ENCODE data around the gene PAPPA2. TPM values are rescaled to one million over a fixed set of nuclear protein-coding genes. Genes with fewer than 3 reads are reported as not detected.
"Not testable (repeated sequence)": the region's sequence is repeated elsewhere in the genome, so short reads cannot be mapped to it uniquely, and the experiment has no call there.

PAPPA2 gene
- polyA plus RNA-seq, 1 donor = 88.4 TPM

DNA sequence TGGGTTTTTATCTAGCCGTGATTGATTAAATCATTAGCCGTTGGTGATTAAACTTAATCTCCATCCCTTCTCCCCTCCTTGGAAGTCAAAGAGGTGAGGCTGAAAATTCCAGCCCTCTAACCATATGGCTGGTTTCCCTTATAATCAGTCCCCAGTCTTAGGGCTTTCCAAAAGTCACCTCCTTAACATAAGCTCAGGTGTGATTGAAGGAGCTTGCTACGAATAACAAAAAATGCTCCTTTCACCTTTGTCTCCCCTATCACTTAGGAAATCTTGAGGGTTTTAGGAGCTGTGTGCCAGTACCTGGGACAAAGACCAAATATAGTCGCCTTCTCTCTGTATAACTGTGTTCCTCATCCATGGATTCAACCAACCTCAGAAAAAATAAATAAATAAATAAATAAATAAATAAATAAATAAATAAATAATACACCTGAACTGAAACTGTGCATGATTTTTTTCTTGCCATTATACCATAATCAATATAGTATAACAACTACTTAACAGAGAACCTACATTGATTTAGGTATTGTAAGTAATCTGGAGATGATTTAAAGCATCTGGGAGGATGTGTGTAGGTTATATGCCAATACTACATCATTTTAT is 82.2 kb downstream of the PAPPA2 start:
- no peak for DNase-seq

DNA sequence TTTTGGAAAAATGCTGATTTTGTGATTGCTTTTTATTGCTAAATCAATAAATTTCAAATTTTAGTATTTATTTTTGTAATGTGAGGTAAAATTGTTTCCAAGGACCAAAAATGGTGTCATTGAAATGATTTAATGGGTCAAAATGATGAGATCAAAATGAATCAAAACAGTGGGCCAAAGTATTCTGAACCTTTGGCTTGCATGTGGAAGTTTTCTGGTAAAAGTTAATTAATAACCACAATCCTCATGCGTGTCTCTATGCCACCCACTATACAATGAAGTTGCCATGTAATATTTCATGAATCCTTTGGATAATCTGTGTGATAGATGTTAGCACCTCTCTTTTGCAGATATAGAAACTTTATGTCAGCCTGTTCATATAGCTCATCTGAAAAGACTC is 83.8 kb downstream of the PAPPA2 start:
- DNase-seq = no peak

DNA sequence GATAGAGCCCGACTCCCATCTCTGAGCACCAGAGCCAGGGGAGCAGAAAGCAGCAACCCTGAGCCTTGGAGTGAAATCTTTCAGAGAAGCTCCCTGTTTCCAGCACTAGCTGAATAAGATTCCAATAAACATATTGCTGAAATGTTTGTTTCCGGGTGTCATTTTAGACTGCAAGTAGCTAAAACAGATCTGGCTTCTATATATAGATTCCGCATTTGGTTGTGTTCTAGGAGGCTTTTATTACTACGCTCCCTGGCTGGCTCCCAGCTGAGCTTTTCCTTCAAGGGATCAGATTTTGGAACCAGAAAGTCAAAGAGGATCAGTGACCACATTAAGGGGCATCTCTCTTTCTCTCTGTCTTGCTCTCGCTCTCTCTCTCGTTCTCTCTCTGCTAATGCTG is 88.2 kb downstream of the PAPPA2 start:
- no peak for DNase-seq

DNA sequence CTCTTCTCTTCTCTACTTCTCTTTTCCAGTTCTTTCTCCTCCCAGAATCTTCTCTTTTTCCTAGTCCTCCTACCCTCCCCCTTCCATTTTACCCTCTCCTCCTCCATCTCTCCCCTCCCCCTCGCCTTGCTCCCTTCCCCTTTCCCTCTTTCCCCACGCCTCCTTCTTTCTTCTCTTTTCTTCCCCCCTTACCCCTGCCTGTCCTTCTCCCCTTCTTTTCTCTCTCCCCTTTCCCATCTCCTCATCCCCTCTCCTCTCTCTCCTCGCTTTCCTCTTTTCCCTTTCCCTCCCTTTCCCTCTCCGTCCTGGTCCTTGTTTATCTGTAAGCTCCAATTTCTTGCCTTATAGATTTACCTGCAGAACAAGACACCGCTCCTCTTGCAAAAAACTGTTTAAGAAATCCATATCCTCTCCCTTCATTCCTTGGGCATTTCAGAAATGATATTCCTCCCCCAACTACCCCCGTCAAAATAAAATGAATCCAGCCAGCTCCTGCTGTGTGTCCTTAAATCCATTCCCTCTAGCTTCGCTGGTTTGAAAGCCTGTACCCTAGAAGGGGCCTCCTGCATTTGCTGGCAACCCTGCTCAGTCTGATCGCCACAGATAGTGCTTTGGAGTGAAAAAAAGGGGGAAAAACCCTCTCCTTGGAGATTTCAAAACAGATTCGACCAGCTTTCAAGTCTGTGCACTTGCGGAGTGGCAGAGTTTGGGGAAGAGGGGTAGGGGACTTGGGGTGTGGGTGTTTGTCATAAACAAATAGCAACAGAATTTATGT is 89.4 kb downstream of the PAPPA2 start:
- no peak for DNase-seq

DNA sequence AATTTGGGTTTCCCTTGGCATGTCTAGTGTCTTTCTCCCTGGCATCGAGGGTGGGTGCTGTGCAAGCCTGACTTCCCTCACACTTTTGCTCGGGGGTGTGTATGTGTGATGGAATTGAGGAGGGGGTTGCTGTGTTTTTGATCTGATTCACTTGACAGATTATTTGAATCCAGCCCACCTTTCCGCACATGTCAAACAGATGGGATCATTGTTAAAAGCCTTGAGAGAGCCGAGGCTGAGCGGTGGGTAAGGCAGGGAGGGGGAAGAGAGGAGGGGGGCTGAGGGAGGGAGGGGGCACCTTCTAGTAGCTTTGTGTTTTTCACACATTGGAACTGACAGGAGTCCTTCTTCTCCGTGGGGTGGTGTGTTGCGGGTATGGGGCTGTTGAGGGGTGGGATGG is 90.0 kb downstream of the PAPPA2 start:
- DNase-seq = no peak

DNA sequence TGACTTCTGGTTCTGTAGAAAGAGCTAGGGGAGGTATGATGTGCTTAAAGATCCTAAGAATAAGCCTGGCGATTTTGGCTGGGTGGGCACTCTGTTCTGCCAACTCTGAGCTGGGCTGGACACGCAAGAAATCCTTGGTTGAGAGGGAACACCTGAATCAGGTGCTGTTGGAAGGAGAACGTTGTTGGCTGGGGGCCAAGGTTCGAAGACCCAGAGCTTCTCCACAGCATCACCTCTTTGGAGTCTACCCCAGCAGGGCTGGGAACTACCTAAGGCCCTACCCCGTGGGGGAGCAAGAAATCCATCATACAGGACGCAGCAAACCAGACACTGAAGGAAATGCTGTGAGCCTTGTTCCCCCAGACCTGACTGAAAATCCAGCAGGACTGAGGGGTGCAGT is 93.3 kb downstream of the PAPPA2 start:
- no peak for DNase-seq

DNA sequence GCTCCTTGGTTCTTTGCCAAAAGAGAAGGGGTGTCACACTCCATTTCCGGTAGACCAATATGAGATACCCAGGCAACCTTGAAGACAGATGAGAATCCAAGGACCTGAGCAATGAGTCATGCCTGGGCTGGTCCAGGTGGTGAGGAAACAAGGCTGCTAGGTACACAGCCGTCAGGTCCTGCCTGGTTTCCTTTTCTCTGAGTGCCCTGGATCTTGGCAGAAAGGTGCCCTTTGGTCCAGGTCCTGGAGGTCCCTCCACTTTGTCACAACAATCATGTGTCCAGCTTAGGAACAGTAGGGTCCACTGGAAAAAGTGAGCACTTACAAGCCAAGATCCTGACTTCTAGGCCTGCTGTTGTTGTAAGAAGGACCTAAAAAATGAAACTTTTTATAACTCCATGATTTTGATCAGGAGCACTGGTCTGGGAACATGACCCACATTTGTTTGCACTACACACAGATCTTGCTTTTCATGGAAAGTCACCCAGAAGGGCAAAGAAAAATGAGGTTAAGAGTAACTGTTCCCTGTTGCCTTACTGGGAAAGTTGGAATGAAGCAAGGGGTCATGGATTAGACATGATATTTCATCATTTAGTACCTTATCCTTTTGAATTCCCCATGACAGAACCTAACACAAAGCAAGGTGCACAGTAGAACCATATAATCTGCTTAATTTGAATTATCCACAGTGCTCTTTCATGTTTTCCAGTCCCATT is 94.7 kb downstream of the PAPPA2 start:
- DNase-seq = no peak

DNA sequence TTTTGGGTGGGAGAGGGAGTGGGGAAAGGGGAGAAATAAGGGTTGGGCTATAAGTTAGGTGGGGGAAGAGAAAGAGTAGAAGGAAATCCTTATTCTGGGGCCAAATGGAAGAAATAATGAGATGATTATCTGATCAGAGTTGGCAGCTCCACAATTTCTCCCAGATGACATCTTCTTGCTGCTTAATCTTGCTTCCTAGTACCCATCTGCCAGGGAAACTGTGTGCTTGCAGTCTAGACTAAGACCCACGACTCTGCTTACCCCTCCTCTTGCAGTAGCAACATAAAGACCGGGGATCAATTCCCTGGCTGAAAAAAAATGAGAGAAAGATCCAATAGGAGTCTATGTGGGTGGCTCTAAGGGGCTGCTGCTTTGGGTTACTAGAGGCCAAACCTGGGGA is 95.6 kb downstream of the PAPPA2 start:
- DNase-seq = no peak

DNA sequence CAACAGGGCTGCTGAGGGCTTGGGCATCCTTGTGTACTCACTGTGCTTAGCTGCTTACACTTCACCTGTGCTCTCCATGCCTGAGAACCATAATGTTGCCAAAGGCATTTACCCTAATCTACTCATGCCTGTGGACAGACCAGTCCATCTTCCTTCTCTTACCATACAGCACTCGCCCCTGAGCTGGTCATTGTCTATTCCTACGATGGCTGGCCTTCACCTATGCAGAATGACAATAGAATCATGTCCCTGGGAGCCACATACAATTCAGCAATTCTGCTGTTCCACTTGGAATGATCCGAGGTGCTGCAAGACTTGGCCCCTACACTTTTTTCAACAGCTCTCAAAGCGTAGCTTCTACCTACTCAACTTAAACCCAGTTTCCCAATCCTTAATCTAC is 96.5 kb downstream of the PAPPA2 start:
- DNase-seq = no peak

DNA sequence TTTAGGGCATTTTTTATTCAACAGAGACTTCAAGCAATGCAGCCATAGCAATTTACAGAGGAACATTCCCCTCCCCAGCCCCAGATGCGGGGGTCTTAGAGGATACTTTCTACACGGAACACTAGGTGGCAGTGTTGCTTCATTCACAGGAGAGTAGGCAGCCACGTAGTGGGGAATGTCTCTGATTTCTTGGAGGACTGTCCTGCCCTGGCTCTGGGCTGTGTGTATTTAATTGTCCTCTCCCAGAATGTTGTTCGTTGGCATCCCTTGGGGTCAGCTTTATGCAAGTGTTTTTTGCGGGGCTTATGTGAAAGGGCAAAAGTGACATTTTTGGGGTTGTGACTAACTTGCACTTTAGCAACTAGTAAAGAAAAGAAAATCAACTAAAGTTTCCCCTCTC is 96.9 kb downstream of the PAPPA2 start:
- DNase-seq = peak; percentile 85

DNA sequence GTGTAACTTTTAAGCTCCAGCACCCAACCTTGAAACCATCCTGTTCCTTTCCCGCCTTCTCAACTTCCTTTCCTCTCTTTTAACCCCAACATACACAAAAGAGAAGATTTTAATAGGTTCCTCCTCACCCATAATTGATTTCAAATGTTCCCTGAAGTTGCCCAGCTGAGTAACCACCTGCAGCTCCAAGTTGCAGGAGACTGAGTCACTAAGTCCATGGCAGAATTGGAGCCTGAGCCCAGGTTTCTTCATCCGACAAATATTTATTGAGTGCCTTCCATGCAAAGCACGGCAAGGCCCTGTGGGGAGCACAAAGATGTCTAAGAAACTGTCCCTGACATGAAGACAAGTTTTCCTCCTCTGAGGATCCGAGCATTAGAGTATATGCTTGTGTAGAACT is 97.7 kb downstream of the PAPPA2 start:
- DNase-seq = no peak

DNA sequence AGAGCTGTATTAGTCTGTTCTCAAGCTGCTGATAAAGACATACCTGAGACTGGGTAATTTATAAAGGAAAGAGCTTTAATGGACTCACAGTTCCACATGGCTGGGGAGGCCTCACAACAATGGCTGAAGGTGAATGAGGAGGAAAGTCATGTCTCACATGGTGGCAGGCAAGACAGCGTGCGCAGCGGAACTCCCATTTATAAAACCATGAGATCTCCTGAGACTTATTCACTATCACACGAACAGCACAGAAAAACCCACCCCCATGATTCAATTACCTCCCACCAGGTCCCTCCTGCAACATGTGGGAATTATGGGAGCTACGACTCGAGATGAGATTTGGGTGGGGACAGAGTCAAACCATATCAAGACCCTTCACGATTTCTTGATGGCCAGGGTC is 98.8 kb downstream of the PAPPA2 start:
- not testable (repeated sequence) for DNase-seq

DNA sequence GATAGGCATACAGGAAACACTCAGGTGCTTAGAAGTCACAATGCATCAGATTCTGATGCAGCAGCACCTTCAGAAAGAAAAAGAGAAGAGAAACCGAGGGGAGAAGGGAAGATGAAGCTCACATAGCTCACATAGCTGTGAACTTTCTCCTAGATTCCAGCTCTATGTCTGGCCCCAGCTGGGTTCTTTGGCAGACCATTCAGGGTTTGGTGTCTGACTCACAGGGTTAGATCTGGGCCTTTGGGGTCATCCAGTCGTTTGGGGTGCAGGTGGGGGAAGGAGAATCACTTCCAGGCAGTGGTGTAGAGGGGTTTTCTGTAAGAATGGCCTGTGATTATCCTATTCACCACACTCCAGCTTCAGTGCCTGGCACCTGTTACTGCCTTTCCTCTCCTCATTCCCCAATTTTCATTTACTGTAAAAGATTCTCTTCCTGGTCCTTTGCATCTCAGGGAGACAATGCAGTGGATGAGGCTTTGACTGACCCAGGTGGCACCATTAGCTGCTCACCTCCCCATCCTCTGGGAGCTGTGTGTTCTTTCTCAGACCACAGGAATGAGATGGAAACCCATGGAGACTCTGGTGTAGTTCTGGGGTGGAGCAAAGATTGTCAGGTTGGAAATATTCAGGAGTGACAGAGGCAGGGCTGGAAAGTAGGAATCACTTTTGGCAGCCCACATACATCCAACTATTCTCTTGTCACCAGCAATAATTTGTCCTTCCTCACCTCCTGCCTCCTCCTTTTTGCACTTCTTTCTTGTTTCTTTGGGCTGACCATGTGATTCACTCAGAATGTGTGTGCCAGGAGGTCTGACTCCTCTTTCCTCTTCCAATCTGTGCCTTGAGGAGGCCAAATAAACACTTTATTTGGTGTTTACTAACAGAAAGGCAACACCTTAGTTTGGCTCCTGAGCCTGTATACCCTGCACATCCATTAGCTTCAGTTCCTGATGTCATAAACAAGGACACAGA is 103.3 kb downstream of the PAPPA2 start:
- no peak for DNase-seq

DNA sequence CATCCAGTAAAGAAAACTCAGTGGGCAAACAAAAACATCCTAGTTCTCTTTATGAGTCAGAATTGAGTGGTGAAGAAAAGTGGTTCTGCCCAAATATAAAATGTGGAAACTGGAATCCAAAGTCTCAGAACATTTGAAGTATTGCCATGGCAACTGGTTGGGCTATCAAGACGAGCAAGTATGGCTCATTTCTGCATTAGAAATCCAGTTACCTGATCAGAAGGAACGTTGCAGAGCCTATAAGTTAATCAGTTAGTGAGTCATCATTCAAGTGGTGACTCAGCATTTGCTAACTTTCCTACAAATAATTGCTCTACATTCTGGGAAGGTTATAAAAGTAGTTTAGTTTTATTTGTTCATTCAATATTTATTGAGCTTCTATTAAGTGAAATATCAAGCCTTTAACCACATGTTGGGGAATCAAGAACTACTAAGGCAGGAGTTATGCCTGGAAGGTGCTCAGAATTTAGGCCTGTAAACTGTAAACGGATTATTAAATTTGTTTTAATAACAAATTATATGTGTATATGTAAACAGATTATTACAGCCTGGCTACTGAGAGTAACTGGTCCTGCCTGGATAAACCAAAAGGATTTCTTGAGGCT is 104.3 kb downstream of the PAPPA2 start:
- no peak for DNase-seq

DNA sequence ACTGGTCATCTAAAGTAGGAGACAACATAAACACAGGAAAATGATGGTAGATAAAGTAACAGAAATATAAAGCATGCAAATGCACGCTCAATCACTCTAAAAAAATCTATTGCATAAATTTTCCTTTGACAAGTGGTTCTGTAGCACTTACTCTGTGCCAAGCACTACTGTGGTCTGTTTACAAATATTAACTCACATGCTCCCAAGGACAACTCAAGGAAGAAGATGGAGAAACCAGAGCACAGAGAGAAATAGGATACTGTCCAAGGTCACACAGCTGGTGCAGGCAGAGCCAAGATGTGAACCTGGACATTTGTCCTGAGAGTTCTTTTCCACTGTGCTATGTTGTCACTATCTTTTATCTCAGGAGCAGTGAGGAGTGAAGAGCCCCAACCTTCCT is 105.2 kb downstream of the PAPPA2 start:
- no peak for DNase-seq

DNA sequence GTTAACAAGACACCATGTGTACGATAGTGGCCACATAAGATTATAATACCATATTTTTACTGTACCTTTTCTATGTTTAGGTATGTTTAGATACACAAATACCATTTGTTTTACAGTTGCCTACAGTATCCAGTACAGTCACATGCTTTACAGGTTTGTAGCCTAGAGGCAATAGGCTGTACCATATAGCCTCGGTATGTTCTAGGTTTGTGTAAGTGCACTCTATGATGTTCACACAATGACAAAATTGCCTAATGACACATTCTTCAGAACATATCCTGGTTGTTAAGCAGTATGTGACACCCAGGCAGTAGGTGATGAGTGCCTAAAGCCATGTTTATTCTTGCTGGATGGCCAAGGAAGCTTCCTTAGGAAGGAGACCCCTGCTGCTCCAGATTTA is 111.8 kb downstream of the PAPPA2 start:
- no peak for DNase-seq

DNA sequence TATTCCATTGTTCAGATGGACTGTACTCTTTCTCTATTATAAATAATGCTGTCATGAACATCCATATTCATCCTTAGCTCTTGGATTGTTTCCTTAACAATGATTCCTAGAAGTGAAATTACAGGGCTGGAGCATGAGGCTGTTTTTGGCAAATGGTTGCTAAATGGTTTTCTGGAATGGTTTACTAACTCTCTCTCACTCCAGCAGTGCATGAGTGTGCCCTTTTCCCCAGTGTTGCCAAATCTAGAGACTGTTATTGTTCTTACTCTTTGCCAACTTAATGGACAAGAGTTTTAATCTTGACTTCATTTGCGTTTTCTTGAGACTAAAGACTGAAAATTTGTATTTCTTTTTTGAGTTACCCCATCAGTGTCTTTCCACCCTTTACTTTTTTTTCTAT is 113.0 kb downstream of the PAPPA2 start:
- DNase-seq = no peak

DNA sequence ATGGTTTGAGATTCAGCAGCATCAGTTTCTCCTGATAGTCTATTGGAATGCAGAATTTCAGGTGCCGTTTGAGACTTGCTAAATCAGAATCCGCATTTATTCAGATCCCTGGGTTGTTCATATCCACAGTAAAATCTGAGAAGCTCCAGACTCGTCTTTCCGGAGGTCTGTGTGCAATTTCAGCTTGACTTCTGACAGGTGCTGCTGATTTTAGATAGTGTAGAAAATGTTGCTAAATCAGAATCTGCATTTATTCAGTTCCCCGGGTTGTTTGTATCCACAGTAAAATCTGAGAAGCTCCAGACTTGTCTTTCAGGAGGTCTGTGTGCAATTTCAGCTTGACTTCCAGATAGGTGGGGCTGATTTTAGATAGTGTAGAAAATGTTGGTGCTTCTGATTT is 113.7 kb downstream of the PAPPA2 start:
- no peak for DNase-seq

DNA sequence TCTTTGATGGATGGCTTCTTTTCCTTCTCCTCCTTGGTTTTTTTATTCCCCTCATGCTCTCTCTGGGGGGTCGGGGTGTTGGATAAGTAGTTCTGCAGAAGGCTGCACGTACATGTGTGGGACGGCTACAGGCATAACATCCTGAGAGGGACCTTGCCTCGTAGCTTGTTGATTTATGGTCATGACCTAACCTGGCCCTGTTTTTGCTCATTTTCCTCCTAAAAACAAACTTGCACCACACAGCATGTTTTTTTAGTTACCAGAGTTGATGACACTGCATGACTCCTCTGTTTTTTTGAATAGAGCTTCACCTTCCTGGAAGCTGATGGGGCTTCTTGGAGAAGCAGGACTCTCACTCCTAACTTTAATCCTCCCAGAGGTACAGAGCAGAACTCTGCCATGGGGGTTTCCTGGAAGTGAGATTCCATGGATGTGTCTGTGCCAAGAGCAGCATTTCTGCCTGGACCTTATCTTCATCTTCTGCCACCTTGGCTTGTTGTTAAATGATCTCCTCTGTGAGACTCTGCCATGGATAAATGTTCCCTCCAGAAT is 114.7 kb downstream of the PAPPA2 start:
- DNase-seq = no peak

DNA sequence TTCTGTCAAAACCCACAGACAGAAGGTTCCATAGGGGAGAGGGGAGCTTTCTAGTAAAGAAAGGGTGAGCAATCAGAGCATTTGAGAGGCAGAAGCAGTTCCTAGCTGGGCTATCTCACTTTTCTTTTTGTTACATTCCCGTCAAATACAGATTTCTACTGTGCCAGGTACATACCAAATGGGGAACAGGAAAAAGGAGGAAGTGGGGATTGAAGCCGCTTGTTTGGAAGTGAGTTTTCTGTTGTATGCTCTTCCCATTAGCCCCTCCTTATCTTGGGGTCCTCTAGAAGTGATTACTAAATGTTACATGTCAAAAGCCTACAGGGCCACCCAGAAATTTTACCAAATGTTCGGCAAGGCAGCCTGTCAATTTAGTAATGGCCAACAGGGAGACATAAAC is 116.1 kb downstream of the PAPPA2 start:
- no peak for DNase-seq

DNA sequence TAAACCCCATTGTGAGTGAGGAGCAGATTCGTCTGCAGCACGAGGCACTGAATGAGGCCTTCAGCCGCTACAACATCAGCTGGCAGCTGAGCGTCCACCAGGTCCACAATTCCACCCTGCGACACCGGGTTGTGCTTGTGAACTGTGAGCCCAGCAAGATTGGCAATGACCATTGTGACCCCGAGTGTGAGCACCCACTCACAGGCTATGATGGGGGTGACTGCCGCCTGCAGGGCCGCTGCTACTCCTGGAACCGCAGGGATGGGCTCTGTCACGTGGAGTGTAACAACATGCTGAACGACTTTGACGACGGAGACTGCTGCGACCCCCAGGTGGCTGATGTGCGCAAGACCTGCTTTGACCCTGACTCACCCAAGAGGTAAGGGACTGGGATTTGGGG is 132.2 kb downstream of the PAPPA2 start:
- DNase-seq = no peak

DNA sequence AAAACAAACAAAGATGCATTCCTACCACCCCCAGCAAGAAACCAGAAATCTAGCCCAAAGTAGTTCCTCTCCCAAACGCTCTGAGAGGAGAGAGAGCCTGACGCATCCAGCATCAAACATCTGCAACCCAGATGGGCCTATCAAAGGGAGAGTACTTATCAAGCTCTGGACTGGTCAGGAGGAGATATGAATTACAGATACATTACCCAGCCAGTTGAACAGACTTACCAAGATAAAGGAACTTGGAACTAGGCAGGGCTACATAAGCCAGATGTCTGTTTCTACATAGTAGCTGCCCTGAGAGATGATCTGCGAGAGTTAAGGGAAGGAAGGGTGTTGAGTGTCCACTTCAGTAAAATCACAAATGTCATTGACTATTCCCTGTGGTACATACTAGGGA is 138.4 kb downstream of the PAPPA2 start:
- no peak for DNase-seq

Measured in left kidney (tissue), 2 donors.